Mucosa of descending colon (tissue), 3 donors: ENCODE results near the gene TASP1. TPM values are rescaled to one million over a fixed set of nuclear protein-coding genes. Genes with fewer than 3 reads are reported as not detected.

ENCODE experiments used
- ATAC-seq: fragments of 200-7000 bp; cut with Tn5 transposase; one replicate; pipeline ENCODE4 v1.9.1; 2020; ENCODE audit warnings: mild to moderate bottlenecking, moderate library complexity
- DNase-seq, 3 donors: peaks; one replicate each; pipeline ENCODE4 v3.0.0-alpha.2; 2020
- H3K36me3 ChIP-seq: fragments of 200-600 bp; one replicate; pipeline ENCODE4 v1.8.0; 2021; ENCODE audit warnings: low read depth, mild to moderate bottlenecking
- H3K4me1 ChIP-seq: fragments of 200-600 bp; one replicate; pipeline ENCODE4 v1.8.0; 2021; ENCODE audit warnings: low read depth, mild to moderate bottlenecking
- H3K4me3 ChIP-seq: fragments of 200-600 bp; one replicate; pipeline ENCODE4 v1.8.0; 2021; ENCODE audit warnings: mild to moderate bottlenecking
- H3K9me3 ChIP-seq: fragments of 200-600 bp; one replicate; pipeline ENCODE4 v1.8.0; 2021; ENCODE audit warnings: mild to moderate bottlenecking
- CTCF ChIP-seq: fragments of 200-600 bp; IDR thresholded peaks from one replicate; pipeline ENCODE4 v1.8.0; 2022; ENCODE audit warnings: antibody characterized with exemption, mild to moderate bottlenecking
- intact Hi-C, 2 donors: fragments of 100-400 bp; cut with DNase I in 1 of 2; cut with micrococcal nuclease in 1 of 2; formaldehyde crosslinking; loops; one replicate each; pipeline versions ENCODE4 v1.11.0 to v1.11.1; 2022; cut with DNase I, micrococcal nuclease
- total RNA-seq, 3 donors: library from RNA; stranded (reverse); fragmentation: NEBNext Ultra II Directional in 2 of 3; extraction: Animal tissue kit (Norgen Biotek cat#: 25700) in 2 of 3; gene quantifications; one replicate each; pipeline versions ENCODE4 v1.2.1 to v1.2.4, GENCODE V29; 2021 to 2023
- donor health status: DM: no; HTN: no; CAD: no; lungs with moderate emphysema.
- donor health status: DM: no; HTN: no; CAD: no.
- donor health status: DM: no; HTN: yes; CAD: no.

Gene TASP1
- total RNA-seq, 3 donors from 2014 or later: 13.3 to 15.0 (median 13.8) TPM

- Histone ChIP-seq H3K36me3 (no peaks in the 10 kb centered on the region), H3K4me1 (no peaks in the 10 kb centered on the region), H3K9me3 (no peaks in the 10 kb centered on the region), H3K4me3 (no peak overlapping the region)
- TF ChIP-seq CTCF: no peak
- DNase-seq: no peak
- no peak for ATAC-seq
- intact Hi-C loops: loop anchor here in 1 of 2 donors (10.0 kb wide), 2 partner anchors 149 to 419 kb away; no protein-coding TSS in a partner anchor
Observed at GRCh38 chr20:13543783-13544182, 94.9 kb downstream of the TASP1 start.

GRCh38 chr20:13535627-13536026 lies 103.1 kb downstream of the TASP1 start:
- Histone ChIP-seq H3K4me1 (no peaks in the 10 kb centered on the region), H3K36me3 (no peaks in the 10 kb centered on the region), H3K4me3 (no peak overlapping the region), H3K9me3 (no peaks in the 10 kb centered on the region)
- DNase-seq (no peak), ATAC-seq (no peak)
- no peak for TF ChIP-seq CTCF
- intact Hi-C loops: no loop called here

- Histone ChIP-seq H3K36me3 (no peaks in the 10 kb centered on the region), H3K4me1 (no peaks in the 10 kb centered on the region), H3K9me3 (no peaks in the 10 kb centered on the region), H3K4me3 (no peak overlapping the region)
- no peak for TF ChIP-seq CTCF
- ATAC-seq: no peak
- DNase-seq: no peak
- intact Hi-C loops: no loop called here
Observed at GRCh38 chr20:13533946-13534345, 104.8 kb downstream of the TASP1 start.

GRCh38 chr20:13530146-13530545 lies 108.6 kb downstream of the TASP1 start:
- ATAC-seq: no peak
- intact Hi-C loops: no loop called here
- TF ChIP-seq CTCF: no peak

GRCh38 chr20:13526551-13526950 lies 112.2 kb downstream of the TASP1 start:
- intact Hi-C loops: no loop called here
- ATAC-seq (no peak), DNase-seq (no peak)
- TF ChIP-seq CTCF: no peak
- H3K4me1 ChIP-seq: no peaks in the 10 kb centered on the region
- no peaks in the 10 kb centered on the region for H3K9me3 ChIP-seq
- H3K36me3 ChIP-seq: no peaks in the 10 kb centered on the region
- H3K4me3 ChIP-seq: no peak overlapping the region

More at GRCh38 chr20:13530146-13530545, 108.6 kb downstream of the TASP1 start:
- Histone ChIP-seq H3K4me3 (no peak overlapping the region), H3K9me3 (no peaks in the 10 kb centered on the region), H3K4me1 (no peaks in the 10 kb centered on the region), H3K36me3 (no peaks in the 10 kb centered on the region)
- no peak for DNase-seq
